Choroid plexus epithelial cell (primary cell): ENCODE results near the gene DHRS3.

Experiments
- DNase-seq: peaks from one replicate; pipeline ENCODE4 v3.0.0-alpha.2; 2010; ENCODE audit warnings: low read depth
- H3K4me3 ChIP-seq: 2 replicates; pipeline ENCODE4 v1.5.1; 2011; ENCODE audit warnings: low read depth, mild to moderate bottlenecking, control low read depth, low read length, moderate library complexity
- TF ChIP-seq, protein P1 (sequence below): conservative IDR thresholded peaks from 2 replicates; pipeline ENCODE4 v1.5.1; 2011; ENCODE audit warnings: low read depth, mild to moderate bottlenecking, control low read depth, inconsistent platforms, low read length, moderate library complexity

DHRS3 gene

DNA sequence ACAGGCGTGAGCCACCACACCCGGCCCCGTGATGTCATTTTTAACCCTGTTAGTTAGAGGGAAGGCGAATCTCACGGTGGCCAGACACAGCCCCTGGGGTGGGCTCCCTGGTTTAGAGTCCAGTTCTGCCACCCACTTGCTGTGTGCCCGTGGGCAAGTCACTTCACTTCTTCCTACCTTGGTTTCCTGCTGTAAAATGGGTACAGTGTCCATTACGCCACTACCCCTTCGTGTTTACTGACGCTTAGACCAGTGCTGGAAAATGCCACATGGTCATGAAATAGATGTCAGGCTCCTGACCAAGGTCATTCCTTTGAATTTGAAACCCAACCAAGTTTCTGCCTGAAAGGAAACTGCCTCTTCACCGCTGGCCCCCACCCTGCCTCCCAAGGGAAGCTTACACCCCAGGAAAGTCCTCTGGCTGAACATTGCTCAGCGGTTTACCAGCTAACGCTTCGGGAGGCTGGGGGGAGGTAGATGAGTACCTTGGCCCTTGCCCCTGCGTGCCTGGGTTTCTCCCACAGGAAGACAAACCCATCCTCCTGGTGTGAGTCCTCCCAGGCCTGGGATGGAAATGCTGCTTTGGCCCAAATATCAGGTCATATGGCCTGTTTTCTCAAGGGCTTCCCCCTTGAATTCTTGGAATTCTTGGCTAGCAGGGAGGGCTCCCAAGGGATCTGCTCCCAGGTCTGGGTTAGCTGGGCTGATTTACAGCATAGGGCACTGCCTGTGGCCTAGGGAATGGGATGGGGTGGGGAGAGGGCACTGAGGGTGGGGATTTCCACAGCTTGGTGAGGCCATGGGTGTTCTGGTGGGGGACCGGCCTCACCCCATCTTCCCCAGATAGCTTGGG lies 18.3 kb upstream of the DHRS3 start:
- peak; percentile 94 for DNase-seq
- no peak overlapping the region for H3K4me3 ChIP-seq
- TF ChIP-seq, protein P1, sequence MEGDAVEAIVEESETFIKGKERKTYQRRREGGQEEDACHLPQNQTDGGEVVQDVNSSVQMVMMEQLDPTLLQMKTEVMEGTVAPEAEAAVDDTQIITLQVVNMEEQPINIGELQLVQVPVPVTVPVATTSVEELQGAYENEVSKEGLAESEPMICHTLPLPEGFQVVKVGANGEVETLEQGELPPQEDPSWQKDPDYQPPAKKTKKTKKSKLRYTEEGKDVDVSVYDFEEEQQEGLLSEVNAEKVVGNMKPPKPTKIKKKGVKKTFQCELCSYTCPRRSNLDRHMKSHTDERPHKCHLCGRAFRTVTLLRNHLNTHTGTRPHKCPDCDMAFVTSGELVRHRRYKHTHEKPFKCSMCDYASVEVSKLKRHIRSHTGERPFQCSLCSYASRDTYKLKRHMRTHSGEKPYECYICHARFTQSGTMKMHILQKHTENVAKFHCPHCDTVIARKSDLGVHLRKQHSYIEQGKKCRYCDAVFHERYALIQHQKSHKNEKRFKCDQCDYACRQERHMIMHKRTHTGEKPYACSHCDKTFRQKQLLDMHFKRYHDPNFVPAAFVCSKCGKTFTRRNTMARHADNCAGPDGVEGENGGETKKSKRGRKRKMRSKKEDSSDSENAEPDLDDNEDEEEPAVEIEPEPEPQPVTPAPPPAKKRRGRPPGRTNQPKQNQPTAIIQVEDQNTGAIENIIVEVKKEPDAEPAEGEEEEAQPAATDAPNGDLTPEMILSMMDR, result no peak

DNA sequence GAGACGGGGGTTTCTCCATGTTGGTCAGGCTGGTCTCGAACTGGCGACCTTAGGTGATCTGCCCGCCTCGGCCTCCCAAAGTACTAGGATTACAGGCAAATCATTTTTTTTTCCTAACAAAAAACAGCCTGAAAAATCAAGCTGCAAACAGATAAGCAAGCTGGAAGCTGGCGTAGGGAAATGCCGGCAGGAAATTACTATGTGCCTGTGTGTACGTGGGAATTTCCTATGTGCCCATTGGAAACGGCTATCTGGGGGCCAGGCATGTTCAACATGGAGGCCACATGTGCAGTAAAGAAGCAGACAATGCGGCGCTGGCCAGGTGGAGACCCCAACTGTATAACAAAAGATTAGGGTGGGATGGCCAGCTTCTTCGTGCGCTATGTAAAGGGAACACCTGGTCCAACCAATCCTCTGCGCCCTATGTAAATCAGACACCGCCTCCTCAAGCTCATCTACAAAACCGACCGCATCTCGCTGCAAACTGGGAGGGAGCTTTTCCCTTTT lies 16.7 kb upstream of the DHRS3 start:
- H3K4me3 ChIP-seq, result no peak overlapping the region
- TF ChIP-seq, protein P1, result no peak
- no peak for DNase-seq

DNA sequence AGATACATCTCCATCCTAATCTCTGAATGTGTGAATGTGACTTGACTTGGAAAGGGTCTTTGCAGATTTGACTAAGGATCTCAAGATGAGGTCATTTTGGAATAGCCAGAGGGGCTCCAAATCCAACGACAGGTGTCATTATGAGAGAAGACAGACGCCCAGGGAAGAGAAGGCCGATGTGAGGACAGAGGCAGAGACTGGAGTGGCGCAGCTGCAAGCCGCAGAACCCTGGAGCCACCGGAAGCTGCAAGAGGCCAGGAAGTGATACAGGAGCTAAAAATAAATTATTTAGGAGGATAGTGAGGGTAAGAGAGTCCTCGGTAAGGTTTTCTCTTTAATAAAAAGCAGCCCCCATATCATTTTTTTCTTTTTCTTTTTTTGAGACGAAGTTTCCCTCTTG lies 16.1 kb upstream of the DHRS3 start:
- DNase-seq, result no peak

DNA sequence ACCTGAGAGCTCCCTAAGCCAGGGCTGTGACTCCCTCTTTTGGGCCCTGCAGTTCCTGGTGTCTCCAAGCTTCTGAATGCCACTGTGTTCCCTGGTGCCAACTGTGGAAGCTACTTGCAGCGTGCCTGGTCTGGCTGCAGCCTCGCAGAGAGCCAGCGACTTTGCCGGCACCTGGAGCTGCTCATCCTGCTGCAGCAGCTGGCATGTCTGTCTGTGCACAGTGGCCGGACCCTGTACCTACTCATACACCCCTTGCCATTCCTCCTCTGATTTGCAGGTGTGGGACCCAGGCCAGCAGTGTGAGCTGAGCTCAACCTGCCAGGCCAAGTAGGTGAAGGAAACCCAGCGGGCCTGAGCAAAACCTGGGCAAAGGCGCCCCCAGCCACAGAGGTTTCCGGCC lies 13.6 kb upstream of the DHRS3 start:
- TF ChIP-seq, protein P1, result no peak
- no peak overlapping the region for H3K4me3 ChIP-seq
- DNase-seq, result no peak

More for the DNA sequence above, 16.1 kb upstream of the DHRS3 start:
- H3K4me3 ChIP-seq, result no peak overlapping the region
- TF ChIP-seq, protein P1, result no peak

DNA sequence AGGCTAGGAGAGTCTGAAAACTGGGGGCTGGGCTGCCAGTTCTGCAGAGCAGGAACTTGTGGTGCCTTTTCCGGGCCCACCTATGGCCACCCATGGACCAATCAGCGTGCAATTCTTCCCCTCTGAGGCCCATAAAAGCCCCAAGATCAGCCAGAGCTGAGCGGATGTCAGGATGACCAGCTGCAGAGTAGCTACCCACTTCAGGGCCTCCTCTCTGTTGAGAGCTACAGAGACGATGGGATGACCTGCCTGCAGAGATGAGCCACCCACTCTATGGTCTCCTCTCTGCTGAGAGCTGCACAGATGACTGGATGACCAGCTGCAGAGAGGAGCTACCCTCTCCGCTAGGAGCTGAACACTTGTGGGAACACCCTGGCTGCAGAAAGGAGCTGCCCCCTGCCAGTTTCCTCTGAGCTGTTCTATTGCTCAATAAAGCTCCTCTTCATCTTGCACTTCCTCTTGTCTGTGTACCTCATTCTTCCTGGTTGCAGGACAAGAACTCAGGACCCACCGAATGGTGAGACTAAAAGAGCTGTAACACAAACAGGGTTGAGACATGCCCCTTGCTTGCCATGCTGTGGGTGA lies 13.0 kb upstream of the DHRS3 start:
- peak; percentile 75 for DNase-seq
- TF ChIP-seq, protein P1, result peak; percentile 23
- H3K4me3 ChIP-seq, result no peak overlapping the region

DNA sequence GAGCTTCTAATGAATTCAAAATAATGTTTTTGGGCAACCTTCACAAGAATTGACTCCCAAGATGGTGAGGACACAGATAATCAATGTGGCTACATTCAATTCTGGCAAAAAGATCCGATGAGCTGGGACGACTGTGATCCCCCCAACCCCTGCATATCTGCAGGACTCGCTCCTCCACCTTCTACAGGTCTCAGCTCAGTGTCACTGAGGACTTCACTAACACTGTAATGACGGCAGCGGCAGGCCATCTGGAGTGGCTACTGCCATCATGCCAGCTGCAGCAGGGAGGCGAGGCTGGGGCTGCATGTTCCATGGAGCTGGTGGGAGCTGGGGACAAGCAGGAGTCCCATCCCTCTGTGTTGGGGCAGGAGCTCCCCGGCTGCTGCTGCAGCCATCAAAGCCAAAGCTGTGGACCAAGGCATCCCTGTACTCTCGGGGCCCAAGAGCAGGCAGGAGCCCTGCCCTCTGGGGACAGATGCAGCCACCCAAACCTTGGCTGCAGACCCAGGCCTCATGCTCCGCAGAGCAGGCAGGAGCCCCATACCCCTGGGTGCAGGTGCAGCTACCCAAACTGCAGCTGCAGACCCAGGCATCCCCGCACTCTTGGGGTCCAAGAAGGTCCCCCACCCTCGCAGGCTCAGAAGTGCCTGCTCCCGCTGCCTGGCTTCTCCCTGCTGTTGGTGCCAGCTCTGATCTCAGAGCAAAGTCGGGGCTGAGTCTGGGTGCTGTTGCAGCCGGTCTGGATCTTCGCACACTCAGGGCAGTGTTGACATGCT lies 12.2 kb upstream of the DHRS3 start:
- TF ChIP-seq, protein P1, result no peak
- H3K4me3 ChIP-seq, result no peak overlapping the region
- DNase-seq, result no peak
